Measurements from ENCODE around the gene NRARP. TPM values are rescaled to one million over a fixed set of nuclear protein-coding genes. Genes with fewer than 3 reads are reported as not detected.
A peak's percentile ranks its signal among the peaks of the same experiment; 100 is the strongest.

Gene NRARP
- total and polyA plus RNA-seq, 4 donors = 2.1 to 10.8 (median 5.8) TPM

GRCh38 chr9:137302449-137303150, 529 bp upstream of the NRARP start:
- 7% methylated on average over 58 to 78 of the region's 78 CpGs for WGBS, 2 donors
- Histone ChIP-seq H3K27me3 (ENCODE audit: control insufficient read depth in 3 of 3, insufficient read depth in 3 of 3, low read length in 2 of 3) (peaks cover 0 to 13% (median 5%) of the 10 kb centered on the region in 3 donors), H3K9ac (ENCODE audit: insufficient read depth in 1 of 2, low read length in 2 of 2) (no peak overlapping the region), H3K9me3 (ENCODE audit: control insufficient read depth in 4 of 4, insufficient read depth in 3 of 4, low read length in 3 of 4) (no peaks in the 10 kb centered on the region), H3K4me1 (ENCODE audit: control insufficient read depth in 5 of 5, insufficient read depth in 5 of 5, low read length in 5 of 5) (peaks cover 0 to 63% (median 24%) of the 10 kb centered on the region in 5 donors), H3K36me3 (ENCODE audit: control insufficient read depth in 4 of 4, insufficient read depth in 4 of 4, low read length in 4 of 4) (no peaks in the 10 kb centered on the region), H3K4me3 (peak overlapping the region; percentile 10), H3K27ac (ENCODE audit: low read depth in 1 of 2, low read length in 1 of 2) (peak overlapping the region; percentile 78 to 85)
- ATAC-seq (ENCODE audit: insufficient read depth, low FRiP score) (peak; percentile 1), DNase-seq (no peak)
- TF ChIP-seq, protein P1, sequence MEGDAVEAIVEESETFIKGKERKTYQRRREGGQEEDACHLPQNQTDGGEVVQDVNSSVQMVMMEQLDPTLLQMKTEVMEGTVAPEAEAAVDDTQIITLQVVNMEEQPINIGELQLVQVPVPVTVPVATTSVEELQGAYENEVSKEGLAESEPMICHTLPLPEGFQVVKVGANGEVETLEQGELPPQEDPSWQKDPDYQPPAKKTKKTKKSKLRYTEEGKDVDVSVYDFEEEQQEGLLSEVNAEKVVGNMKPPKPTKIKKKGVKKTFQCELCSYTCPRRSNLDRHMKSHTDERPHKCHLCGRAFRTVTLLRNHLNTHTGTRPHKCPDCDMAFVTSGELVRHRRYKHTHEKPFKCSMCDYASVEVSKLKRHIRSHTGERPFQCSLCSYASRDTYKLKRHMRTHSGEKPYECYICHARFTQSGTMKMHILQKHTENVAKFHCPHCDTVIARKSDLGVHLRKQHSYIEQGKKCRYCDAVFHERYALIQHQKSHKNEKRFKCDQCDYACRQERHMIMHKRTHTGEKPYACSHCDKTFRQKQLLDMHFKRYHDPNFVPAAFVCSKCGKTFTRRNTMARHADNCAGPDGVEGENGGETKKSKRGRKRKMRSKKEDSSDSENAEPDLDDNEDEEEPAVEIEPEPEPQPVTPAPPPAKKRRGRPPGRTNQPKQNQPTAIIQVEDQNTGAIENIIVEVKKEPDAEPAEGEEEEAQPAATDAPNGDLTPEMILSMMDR (IDR thresholded peaks at IDR 0.05; ENCODE audit: control extremely low read depth, extremely low read depth) = no peak

DNA sequence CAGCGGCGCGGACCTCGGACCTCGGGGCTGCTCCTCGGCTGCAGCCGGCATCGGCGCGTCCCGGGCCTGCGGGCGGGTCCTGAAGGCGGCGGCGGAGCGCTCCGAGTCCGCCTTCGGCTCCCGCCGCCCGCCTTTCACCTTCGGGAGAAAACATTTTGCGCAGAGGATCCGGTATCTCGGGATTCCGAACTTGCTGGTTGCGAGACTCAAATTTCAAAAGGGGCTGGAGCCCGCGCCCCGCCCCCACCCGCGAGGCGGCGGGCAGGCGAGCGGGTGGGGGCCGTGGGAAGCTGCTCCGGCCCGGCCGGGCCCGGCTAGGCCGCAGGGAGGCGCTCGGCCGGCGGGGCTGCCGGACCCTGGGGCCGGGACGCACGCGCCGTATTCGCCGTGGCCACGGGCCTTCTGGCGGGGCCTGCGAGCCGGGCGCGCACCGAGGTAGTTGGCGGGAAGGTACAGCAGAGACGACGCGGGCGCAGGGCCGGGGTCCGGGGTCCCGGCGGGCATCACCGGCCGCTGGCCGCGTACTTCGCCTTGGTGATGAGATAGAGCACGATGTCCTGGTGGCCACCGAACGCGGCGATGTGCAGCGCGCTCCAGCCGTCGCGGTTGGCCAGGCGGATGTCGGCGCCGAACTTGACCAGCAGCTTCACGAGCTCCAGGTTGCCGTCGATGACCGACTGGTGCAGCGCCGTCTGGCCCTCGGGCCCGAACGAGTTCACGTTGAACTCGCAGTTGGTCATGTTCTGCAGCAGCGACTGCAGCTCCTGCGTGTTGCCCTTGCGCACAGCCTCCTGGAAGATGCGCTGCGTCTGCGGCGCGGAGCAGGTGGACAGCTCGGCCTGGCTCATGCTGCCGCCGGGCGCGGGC, 757 bp downstream of the NRARP start:
- peak; percentile 69 to 79 (median 74) for DNase-seq
- WGBS, 2 donors = 0 to 1% methylated on average over 96 to 115 of the region's 115 CpGs
- no peaks in the 10 kb centered on the region for H3K36me3 ChIP-seq (ENCODE audit: control insufficient read depth in 4 of 4, insufficient read depth in 4 of 4, low read length in 4 of 4)
- H3K4me3 ChIP-seq = peak overlapping the region; percentile 71
- H3K4me1 ChIP-seq (ENCODE audit: control insufficient read depth in 5 of 5, insufficient read depth in 5 of 5, low read length in 5 of 5) = peaks cover 0 to 60% (median 32%) of the 10 kb centered on the region in 5 donors
- H3K9me3 ChIP-seq (ENCODE audit: control insufficient read depth in 4 of 4, insufficient read depth in 3 of 4, low read length in 3 of 4) = no peaks in the 10 kb centered on the region
- peaks cover 0 to 17% (median 5%) of the 10 kb centered on the region in 3 donors for H3K27me3 ChIP-seq (ENCODE audit: control insufficient read depth in 3 of 3, insufficient read depth in 3 of 3, low read length in 2 of 3)
- peak overlapping the region; percentile 79 to 80 for H3K27ac ChIP-seq (ENCODE audit: low read depth in 1 of 2, low read length in 1 of 2)
- H3K9ac ChIP-seq (ENCODE audit: insufficient read depth in 1 of 2, low read length in 2 of 2) = no peak overlapping the region
- TF ChIP-seq, protein P1 (IDR thresholded peaks at IDR 0.05; ENCODE audit: control extremely low read depth, extremely low read depth) = no peak
- ATAC-seq (ENCODE audit: insufficient read depth, low FRiP score) = no peak

DNA sequence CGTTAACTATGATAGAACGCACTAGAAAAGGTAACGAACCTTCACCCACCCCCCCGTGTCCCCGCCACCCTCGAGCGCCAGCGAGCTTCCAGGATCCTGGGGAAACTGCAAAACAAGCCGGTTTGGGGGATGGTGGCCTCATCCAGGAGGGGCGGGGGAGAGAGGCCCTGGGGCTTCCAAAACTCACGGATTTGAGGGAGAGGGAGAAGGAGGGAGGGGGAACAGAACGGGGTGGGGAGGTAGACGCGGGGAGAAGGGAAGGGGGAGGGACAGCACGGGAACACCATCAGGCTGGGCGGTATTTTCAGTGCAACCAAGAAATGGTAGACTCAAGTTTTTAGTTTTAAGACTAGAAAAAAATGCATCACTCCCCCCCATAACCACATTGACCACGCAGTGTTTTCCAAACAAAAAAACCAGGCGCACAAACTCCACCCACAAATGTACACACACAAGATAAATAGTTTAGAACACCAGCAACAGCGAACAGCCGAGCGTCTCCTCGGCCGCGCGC, 1.4 kb downstream of the NRARP start:
- H3K36me3 ChIP-seq (ENCODE audit: control insufficient read depth in 4 of 4, insufficient read depth in 4 of 4, low read length in 4 of 4) = no peaks in the 10 kb centered on the region
- no peak overlapping the region for H3K9ac ChIP-seq (ENCODE audit: insufficient read depth in 1 of 2, low read length in 2 of 2)
- peak overlapping the region in 1 of 2 donors; percentile 79 for H3K27ac ChIP-seq (ENCODE audit: low read depth in 1 of 2, low read length in 1 of 2)
- 1 to 2% methylated on average over 25 of the region's 25 CpGs for WGBS, 2 donors
- ATAC-seq (ENCODE audit: insufficient read depth, low FRiP score) (no peak), DNase-seq (peak; percentile 52 to 69 (median 61))
- H3K27me3 ChIP-seq (ENCODE audit: control insufficient read depth in 3 of 3, insufficient read depth in 3 of 3, low read length in 2 of 3) = peaks cover 0 to 17% (median 5%) of the 10 kb centered on the region in 3 donors
- TF ChIP-seq, protein P1 (IDR thresholded peaks at IDR 0.05; ENCODE audit: control extremely low read depth, extremely low read depth) = no peak
- no peaks in the 10 kb centered on the region for H3K9me3 ChIP-seq (ENCODE audit: control insufficient read depth in 4 of 4, insufficient read depth in 3 of 4, low read length in 3 of 4)
- peak overlapping the region; percentile 71 for H3K4me3 ChIP-seq
- H3K4me1 ChIP-seq (ENCODE audit: control insufficient read depth in 5 of 5, insufficient read depth in 5 of 5, low read length in 5 of 5) = peaks cover 0 to 53% (median 29%) of the 10 kb centered on the region in 5 donors
